SK-N-SH (cell line): Measurements from ENCODE around the gene CMTM2.

Experiments used
- CTCF ChIP-seq: fragments of 200-600 bp; sonication (generic); IDR thresholded peaks from 2 replicates; pipeline ENCODE4 v1.6.1; 2017; ENCODE audit warnings: antibody characterized with exemption, mild to moderate bottlenecking, moderate library complexity
- GABPA ChIP-seq: IDR thresholded peaks from 2 replicates; pipeline ENCODE4 v1.4.0; 2012; ENCODE audit warnings: low read depth, mild to moderate bottlenecking
- POLR2AphosphoS5 ChIP-seq: IDR thresholded peaks from 2 replicates; pipeline ENCODE4 v1.6.1; 2012; ENCODE audit warnings: low read depth, low read length
- SIN3A ChIP-seq: IDR thresholded peaks from 2 replicates; pipeline ENCODE4 v1.6.1; 2012; ENCODE audit warnings: low read depth, mild to moderate bottlenecking, low read length, moderate library complexity, borderline replicate concordance

GRCh38 chr16:66574531-66574930 is 4.7 kb upstream of the CMTM2 start:
- TF ChIP-seq POLR2AphosphoS5: no peak
- TF ChIP-seq CTCF: no peak
- no peak for TF ChIP-seq GABPA
- TF ChIP-seq SIN3A: no peak
